HL-60 (cell line): Measurements from ENCODE around the gene SNX1.

Experiments
- DNase-seq, 2 experiments: peaks; one replicate each; pipeline ENCODE4 v3.0.0-alpha.2; 2010 to 2020; ENCODE audit warnings: low read depth in 1 of 2, low spot score in 1 of 2
- H3K27ac ChIP-seq: fragments of 250-450 bp; sonication (Bioruptor Pico); replicated peaks from 2 replicates; pipeline ENCODE4 v1.5.1; 2020; ENCODE audit warnings: mild to moderate bottlenecking, moderate library complexity
- H3K27me3 ChIP-seq: fragments of 250-450 bp; sonication (Bioruptor Pico); 2 replicates; pipeline ENCODE4 v1.5.1; 2021; ENCODE audit warnings: mild to moderate bottlenecking, moderate library complexity; ENCODE audit not compliant: insufficient read depth, poor library complexity, severe bottlenecking
- H3K4me3 ChIP-seq: replicated peaks from 2 replicates; pipeline ENCODE4 v1.5.1; 2011; ENCODE audit warnings: mild to moderate bottlenecking, control low read depth, low read length; ENCODE audit not compliant: insufficient read depth
- CTCF ChIP-seq: IDR thresholded peaks from one replicate; pipeline ENCODE4 v1.5.1; 2011; ENCODE audit warnings: low read length, control low read depth, inconsistent platforms; ENCODE audit not compliant: insufficient read depth
- GABPA ChIP-seq: IDR thresholded peaks from 2 replicates; pipeline ENCODE4 v1.6.1; 2012; ENCODE audit warnings: low read depth
- POLR2AphosphoS5 ChIP-seq: IDR thresholded peaks from 2 replicates; pipeline ENCODE4 v1.6.1; 2012; ENCODE audit warnings: low read depth
- REST ChIP-seq: IDR thresholded peaks from 2 replicates; pipeline ENCODE4 v1.6.1; 2012; ENCODE audit warnings: low read depth; ENCODE audit not compliant: insufficient replicate concordance
- SPI1 ChIP-seq: IDR thresholded peaks from 2 replicates; pipeline ENCODE4 v1.6.1; 2012; ENCODE audit warnings: low read depth, mild to moderate bottlenecking, borderline replicate concordance

SNX1 gene

GRCh38 chr15:64092075-64092820, 3.5 kb upstream of the SNX1 start:
- Histone ChIP-seq H3K27me3 (no peaks in the 10 kb centered on the region), H3K27ac (peak overlapping the region; percentile 90), H3K4me3 (peak overlapping the region; percentile 74)
- TF ChIP-seq SPI1: no peak
- DNase-seq: no peak

- H3K27ac ChIP-seq: peak overlapping the region; percentile 90
- TF ChIP-seq CTCF (peak; percentile 25), POLR2AphosphoS5 (peak; percentile 17; the same call in 1 of the 2 replicates), GABPA (no peak)
- DNase-seq: peak; percentile 67 to 70
Observed at GRCh38 chr15:64092864-64093626, 2.7 kb upstream of the SNX1 start.

GRCh38 chr15:64093627-64094417, 2.0 kb upstream of the SNX1 start, which contains the start of gene CIAO2A:
Gene CIAO2A, minus strand, starts transcription at chr15:64093838. Its CDS starts 70 bp downstream, at chr15:64093768.
- TF ChIP-seq REST: peak; percentile 19
- peak; percentile 58 for TF ChIP-seq POLR2AphosphoS5
- no peak for TF ChIP-seq CTCF
- TF ChIP-seq SPI1: peak; percentile 67; the same call in 1 of the 2 replicates
- peak; percentile 65 for TF ChIP-seq GABPA
- DNase-seq: peak; percentile 100

More at GRCh38 chr15:64092864-64093626, 2.7 kb upstream of the SNX1 start:
- Histone ChIP-seq H3K4me3 (peak overlapping the region; percentile 74), H3K27me3 (no peaks in the 10 kb centered on the region)

GRCh38 chr15:64095431-64095794, 369 bp upstream of the SNX1 start:
- TF ChIP-seq SPI1 (no peak), POLR2AphosphoS5 (no peak), GABPA (no peak)
- Histone ChIP-seq H3K27ac (peak overlapping the region; percentile 90), H3K27me3 (no peaks in the 10 kb centered on the region), H3K4me3 (peak overlapping the region; percentile 57)
- DNase-seq: no peak

More at GRCh38 chr15:64093627-64094417, 2.0 kb upstream of the SNX1 start, which contains the start of gene CIAO2A:
- Histone ChIP-seq H3K27me3 (no peaks in the 10 kb centered on the region), H3K27ac (peak within 1 kb of the TSS; percentile 90), H3K4me3 (peak within 1 kb of the TSS; percentile 74)

GRCh38 chr15:64096668-64097384, 1.0 kb downstream of the SNX1 start:
- Histone ChIP-seq H3K27ac (peak overlapping the region; percentile 90), H3K4me3 (peak overlapping the region; percentile 57), H3K27me3 (no peaks in the 10 kb centered on the region)
- peak in 1 of 2 experiments; percentile 22 for DNase-seq
- TF ChIP-seq CTCF (no peak), GABPA (no peak), POLR2AphosphoS5 (no peak), SPI1 (no peak), REST (no peak)
